Left cardiac atrium (tissue), 4 donors: ENCODE measurements around the gene ENTPD1. TPM values are rescaled to one million over a fixed set of nuclear protein-coding genes. Genes with fewer than 3 reads are reported as not detected.
"Not testable (repeated sequence)": the region's sequence is repeated elsewhere in the genome, so short reads cannot be mapped to it uniquely, and the experiment has no call there.

Experiments used
- ATAC-seq, 2 donors: fragments of 200-7000 bp; cut with Tn5 transposase; one replicate each; pipeline ENCODE4 v1.9.1; 2020; ENCODE audit warnings: mild to moderate bottlenecking in 2 of 2, moderate library complexity in 2 of 2
- DNase-seq: peaks from one replicate; pipeline ENCODE4 v3.0.0-alpha.2; 2020
- intact Hi-C, 2 donors: fragments of 100-400 bp; cut with DNase I; formaldehyde crosslinking; loops; one replicate each; pipeline versions ENCODE4 v1.14.1 to v1.15.1; 2022 to 2023
- long read RNA-seq: library from polyadenylated mRNA; unstranded; transcript quantifications from one replicate; pipeline ENCODE4 v2.0.0, GENCODE V29; 2021
- total RNA-seq, 2 donors: library from RNA; stranded (reverse); fragmentation: NEBNext Ultra II Directional; extraction: Animal tissue kit (Norgen Biotek cat#: 25700); gene quantifications; one replicate each; pipeline ENCODE4 v1.2.1, GENCODE V29; 2021
- donor health status: DM: no; HTN: yes; CAD: no.
- donor health status: DM: no; HTN: yes; CAD: no; lungs with severe emphysema.
- donor health status: DM: yes; HTN: yes; CAD: no.
- donor health status: Dilated cardiomyopathy.

The ENTPD1 gene, protein sequence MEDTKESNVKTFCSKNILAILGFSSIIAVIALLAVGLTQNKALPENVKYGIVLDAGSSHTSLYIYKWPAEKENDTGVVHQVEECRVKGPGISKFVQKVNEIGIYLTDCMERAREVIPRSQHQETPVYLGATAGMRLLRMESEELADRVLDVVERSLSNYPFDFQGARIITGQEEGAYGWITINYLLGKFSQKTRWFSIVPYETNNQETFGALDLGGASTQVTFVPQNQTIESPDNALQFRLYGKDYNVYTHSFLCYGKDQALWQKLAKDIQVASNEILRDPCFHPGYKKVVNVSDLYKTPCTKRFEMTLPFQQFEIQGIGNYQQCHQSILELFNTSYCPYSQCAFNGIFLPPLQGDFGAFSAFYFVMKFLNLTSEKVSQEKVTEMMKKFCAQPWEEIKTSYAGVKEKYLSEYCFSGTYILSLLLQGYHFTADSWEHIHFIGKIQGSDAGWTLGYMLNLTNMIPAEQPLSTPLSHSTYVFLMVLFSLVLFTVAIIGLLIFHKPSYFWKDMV
- 10 to 100 TPM; 11.8 to 18.5 TPM for total RNA-seq
- long read RNA-seq, transcript ENTPD1-201 (10 exons, 2,035 nt): major isoform, 14 of 22 reads
- long read RNA-seq, partial matches to known transcripts: 1 of 22 reads
- long read RNA-seq, other reads (novel, unspliced or antisense): 6 of 22 reads

GRCh38 chr10:95756041-95756761, at the start of gene ENTPD1:
Gene ENTPD1 (plus strand): TSS chr10:95756163. CDS start chr10:95756240, 77 bp downstream.
- peak; percentile 31 to 42 for ATAC-seq
- DNase-seq: peak; percentile 31
- intact Hi-C loops: no loop called here

DNA sequence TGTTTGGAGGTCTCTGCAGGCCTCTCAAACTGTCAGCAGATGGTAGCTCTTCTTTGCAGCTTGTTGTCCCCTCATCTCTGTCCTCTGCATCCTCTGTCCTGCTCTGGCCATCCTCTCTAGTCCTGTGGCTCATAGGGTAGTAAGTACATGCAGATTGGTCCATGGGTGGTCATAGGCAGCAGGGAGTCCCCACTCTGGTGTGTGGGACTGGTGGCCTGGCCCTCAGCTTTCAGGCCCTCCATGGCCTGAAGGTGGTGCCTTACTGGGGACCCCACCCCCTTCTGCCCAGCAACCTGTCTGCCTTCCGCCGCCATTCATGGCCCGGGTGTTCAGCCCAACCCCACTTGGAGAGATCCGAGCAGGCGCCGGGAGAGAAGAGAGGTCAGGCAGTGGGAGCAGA, 49.4 kb upstream of the ENTPD1 start:
- intact Hi-C loops: no loop called here

GRCh38 chr10:95706990-95707389, 49.0 kb upstream of the ENTPD1 start:
- no peak for ATAC-seq
- no peak for DNase-seq
- intact Hi-C loops: no loop called here

More for the DNA sequence above, 49.4 kb upstream of the ENTPD1 start:
- no peak for ATAC-seq
- DNase-seq: no peak

DNA sequence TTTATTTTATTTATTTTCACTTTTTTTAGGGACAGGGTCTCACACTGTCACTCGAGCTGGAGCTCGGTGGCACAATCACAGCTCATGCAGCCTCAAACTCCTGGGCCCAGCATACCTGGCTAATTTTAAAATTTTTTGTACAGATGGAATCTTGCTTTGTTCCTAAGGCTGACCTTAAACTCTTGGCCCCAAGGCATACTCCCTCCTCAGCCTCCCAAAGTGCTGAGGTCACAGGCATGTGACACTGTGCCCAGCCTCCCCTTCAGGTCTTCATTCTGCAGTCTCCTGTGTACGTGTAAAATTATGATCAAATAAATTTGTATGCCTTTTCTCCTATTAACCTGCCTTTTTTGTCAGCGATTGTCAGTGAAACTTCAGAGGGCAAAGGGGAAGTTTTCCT, 44.5 kb upstream of the ENTPD1 start:
- ATAC-seq (no peak), DNase-seq (no peak)
- intact Hi-C loops: no loop called here

GRCh38 chr10:95716466-95716865, 39.5 kb upstream of the ENTPD1 start:
- intact Hi-C loops: no loop called here
- ATAC-seq (no peak), DNase-seq (no peak)

DNA sequence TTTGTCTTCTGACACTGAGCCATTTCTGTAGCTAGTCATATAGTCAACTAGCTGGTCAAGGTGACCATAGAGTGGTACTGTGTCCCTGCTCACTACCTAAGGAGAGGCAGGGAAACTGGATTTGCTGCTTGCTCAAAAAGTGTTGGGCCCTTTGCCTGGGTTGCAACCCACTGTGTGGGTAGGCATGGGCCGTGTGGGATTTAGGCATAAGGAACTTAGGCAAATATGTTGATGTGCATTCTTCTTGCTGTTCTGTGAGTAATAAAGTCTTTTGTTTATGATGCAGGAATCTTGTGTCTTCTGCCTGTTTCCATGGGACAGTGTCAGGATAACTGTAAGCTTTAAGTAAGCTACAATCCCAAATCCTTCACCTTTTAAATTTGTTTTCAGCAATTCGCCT, 39.1 kb upstream of the ENTPD1 start:
- DNase-seq (no peak), ATAC-seq (no peak)
- intact Hi-C loops: no loop called here

GRCh38 chr10:95720745-95721144, 35.2 kb upstream of the ENTPD1 start:
- ATAC-seq, DNase-seq, intact Hi-C loops: not testable (repeated sequence)

GRCh38 chr10:95722496-95722895, 33.5 kb upstream of the ENTPD1 start:
- intact Hi-C loops, ATAC-seq, DNase-seq: not testable (repeated sequence)

- no peak for ATAC-seq
- intact Hi-C loops: no loop called here
- DNase-seq: no peak
These were observed 27.4 kb upstream of the ENTPD1 start for GRCh38 chr10:95728526-95728925.

- ATAC-seq (peak; percentile 41 to 63), DNase-seq (no peak)
- intact Hi-C loops: no loop called here
These were observed 26.5 kb upstream of the ENTPD1 start for GRCh38 chr10:95729323-95730055.

DNA sequence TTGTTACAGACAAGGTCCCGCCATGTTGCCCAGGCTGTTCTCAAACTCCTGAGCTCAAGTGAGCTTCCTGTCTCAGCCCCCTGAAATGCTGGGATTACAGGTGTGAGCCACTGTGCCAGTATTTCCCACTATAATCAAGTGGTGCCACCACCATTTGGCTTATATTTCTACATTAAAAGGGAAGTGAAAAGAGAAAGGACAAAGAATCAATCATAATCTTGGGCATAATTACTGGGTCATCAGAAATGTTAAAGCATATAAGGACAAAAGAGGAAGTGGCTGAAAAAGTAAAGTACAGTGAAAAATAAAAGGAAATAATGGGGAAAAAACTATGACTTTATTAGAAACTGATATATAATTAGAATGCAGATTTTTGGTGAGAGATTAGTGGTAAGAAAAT, 25.7 kb upstream of the ENTPD1 start:
- DNase-seq (no peak), ATAC-seq (no peak)
- intact Hi-C loops: no loop called here

DNA sequence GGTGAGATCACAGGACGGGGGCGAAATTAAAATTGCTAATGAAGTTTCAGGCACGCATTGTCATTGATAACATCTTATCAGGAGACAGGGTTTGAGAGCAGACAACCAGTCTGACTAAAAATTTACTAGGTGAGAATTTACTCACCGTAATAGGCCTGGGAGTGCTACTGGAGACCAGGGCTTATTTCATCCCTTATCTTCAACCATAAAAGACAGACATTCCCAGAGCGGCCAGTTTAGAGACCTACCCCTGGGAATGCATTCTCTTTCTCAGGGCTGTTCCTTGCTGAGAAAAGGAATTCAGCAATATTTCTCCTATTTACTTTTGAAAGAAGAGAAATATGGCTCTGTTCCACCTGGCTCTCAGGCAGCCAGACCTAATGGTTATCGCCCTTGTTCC, 23.1 kb upstream of the ENTPD1 start:
- intact Hi-C loops, ATAC-seq, DNase-seq: not testable (repeated sequence)

DNA sequence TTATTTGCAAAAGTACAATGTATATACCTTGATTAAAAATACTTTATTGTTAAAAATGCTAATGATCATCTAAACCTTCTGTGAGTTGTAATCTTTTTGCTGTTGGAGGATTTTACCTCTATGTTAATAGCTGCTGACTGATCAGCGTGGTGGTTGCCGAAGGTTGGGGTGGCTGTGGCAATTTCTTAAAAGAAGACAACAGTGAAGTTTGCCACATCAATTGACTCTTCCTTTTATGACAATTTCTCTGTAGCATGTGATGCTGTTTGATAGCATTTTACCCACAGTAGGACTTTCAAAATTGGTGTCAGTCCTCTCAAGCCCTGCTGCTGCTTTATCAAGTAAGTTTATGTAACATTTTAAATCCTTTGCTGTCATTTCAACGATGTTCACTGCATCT, 16.9 kb upstream of the ENTPD1 start:
- DNase-seq: no peak
- intact Hi-C loops: no loop called here
- ATAC-seq: no peak

- DNase-seq (peak; percentile 54), ATAC-seq (peak; percentile 87 to 96)
- intact Hi-C loops: no loop called here
These were observed 14.0 kb upstream of the ENTPD1 start for GRCh38 chr10:95741807-95742467.

DNA sequence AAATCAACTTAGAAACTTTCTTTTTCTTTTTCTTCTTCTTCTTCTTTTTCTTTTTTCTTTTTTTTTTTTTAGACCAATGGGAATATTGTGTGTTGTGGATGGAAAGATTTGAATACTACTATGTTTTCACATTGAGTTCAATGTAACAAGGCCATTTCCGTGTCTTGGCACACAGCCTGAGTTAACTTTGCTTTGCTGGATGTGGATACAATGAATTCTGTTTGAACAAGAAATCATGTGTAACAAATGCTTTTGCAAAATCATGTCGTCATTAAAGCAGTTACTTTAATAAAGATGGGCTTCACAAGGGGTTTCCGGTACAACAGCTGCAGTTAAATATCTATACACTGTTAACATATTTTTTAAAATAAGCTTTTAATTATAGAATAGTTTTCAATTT, 13.5 kb upstream of the ENTPD1 start:
- intact Hi-C loops: no loop called here
- peak; percentile 57 for DNase-seq
- ATAC-seq: peak in 1 of 2 donors; percentile 43

DNA sequence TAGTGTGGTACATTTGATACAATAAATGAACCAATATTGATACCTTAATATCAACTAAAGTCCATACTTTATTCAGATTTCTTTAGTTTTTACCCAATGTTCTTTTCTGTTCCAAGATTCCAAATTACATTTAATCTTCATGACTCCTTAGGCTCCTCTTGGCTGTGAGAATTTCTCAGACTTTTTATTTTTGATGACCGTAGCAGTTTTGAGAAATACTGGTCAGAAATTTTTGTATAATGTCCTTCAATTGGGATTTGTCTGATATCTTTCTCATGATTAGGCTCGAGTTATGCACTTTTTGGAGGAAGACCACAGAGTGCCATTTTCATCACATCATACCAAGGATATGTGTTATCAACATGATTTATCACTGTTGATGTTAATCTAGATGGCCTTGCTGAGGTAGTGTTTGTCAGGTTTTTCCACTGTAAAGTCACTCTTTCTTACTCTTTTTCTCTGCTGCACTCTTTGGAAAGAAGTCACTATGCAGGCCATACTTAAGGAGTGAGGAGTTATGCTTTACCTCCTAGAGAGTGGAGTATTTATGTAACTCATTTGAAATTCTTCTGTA, 12.9 kb upstream of the ENTPD1 start:
- ATAC-seq (no peak), DNase-seq (no peak)
- intact Hi-C loops: no loop called here

GRCh38 chr10:95745501-95745900, 10.5 kb upstream of the ENTPD1 start:
- ATAC-seq (no peak), DNase-seq (no peak)
- intact Hi-C loops: no loop called here

- intact Hi-C loops: no loop called here
- no peak for ATAC-seq
- DNase-seq: no peak
These were observed 7.6 kb upstream of the ENTPD1 start for GRCh38 chr10:95748349-95748748.
